ENCODE results near the gene PHETA2. TPM values are rescaled to one million over a fixed set of nuclear protein-coding genes. Genes with fewer than 3 reads are reported as not detected.

Gene PHETA2
- 6.2 TPM for total RNA-seq
- long read RNA-seq, transcript PHETA2-201 (3 exons, 2,335 nt): major isoform, 7 of 11 reads
- long read RNA-seq, partial matches to known transcripts: 1 of 11 reads
- long read RNA-seq, other reads (novel, unspliced or antisense): 3 of 11 reads

- DNase-seq (ENCODE audit: missing footprints): peak; percentile 80
- ATAC-seq: no peak
Measured at GRCh38 chr22:42074132-42074811, at the start of gene PHETA2. PHETA2 (plus strand) TSS chr22:42074248; CDS start chr22:42077294, 3,046 bp downstream.

GRCh38 chr22:42025421-42025820 lies 48.6 kb upstream of the PHETA2 start:
- ATAC-seq (no peak), DNase-seq (ENCODE audit: missing footprints) (no peak)
- intact Hi-C loops (cut with DNase I): no loop called here

More at GRCh38 chr22:42074132-42074811, at the start of gene PHETA2:
- intact Hi-C loops (cut with DNase I): no loop called here

GRCh38 chr22:42026705-42027104 lies 47.3 kb upstream of the PHETA2 start:
- intact Hi-C loops (cut with DNase I): no loop called here
- no peak for ATAC-seq
- DNase-seq (ENCODE audit: missing footprints): no peak

- intact Hi-C loops (cut with DNase I): no loop called here
- DNase-seq (ENCODE audit: missing footprints) (no peak), ATAC-seq (no peak)
Measured at GRCh38 chr22:42033263-42034181, 40.5 kb upstream of the PHETA2 start.

- ATAC-seq (no peak), DNase-seq (ENCODE audit: missing footprints) (no peak)
- intact Hi-C loops (cut with DNase I): no loop called here
Measured at GRCh38 chr22:42035256-42035655, 38.8 kb upstream of the PHETA2 start.

- ATAC-seq (no peak), DNase-seq (ENCODE audit: missing footprints) (no peak)
- intact Hi-C loops (cut with DNase I): no loop called here
Measured at GRCh38 chr22:42039271-42039670, 34.8 kb upstream of the PHETA2 start.

GRCh38 chr22:42041784-42042183 lies 32.3 kb upstream of the PHETA2 start:
- DNase-seq (ENCODE audit: missing footprints) (no peak), ATAC-seq (no peak)
- intact Hi-C loops (cut with DNase I): no loop called here

- ATAC-seq: no peak
- intact Hi-C loops (cut with DNase I): no loop called here
- no peak for DNase-seq (ENCODE audit: missing footprints)
Measured at GRCh38 chr22:42050641-42051180, 23.3 kb upstream of the PHETA2 start.

- ATAC-seq (no peak), DNase-seq (ENCODE audit: missing footprints) (no peak)
- intact Hi-C loops (cut with DNase I): no loop called here
Measured at GRCh38 chr22:42052765-42053164, 21.3 kb upstream of the PHETA2 start.

GRCh38 chr22:42056757-42057511 lies 17.1 kb upstream of the PHETA2 start:
- no peak for ATAC-seq
- intact Hi-C loops (cut with DNase I): no loop called here

GRCh38 chr22:42060489-42060888 lies 13.6 kb upstream of the PHETA2 start:
- DNase-seq (ENCODE audit: missing footprints) (no peak), ATAC-seq (no peak)
- intact Hi-C loops (cut with DNase I): no loop called here

More at GRCh38 chr22:42056757-42057511, 17.1 kb upstream of the PHETA2 start:
- DNase-seq (ENCODE audit: missing footprints): no peak

GRCh38 chr22:42061041-42061440 lies 13.0 kb upstream of the PHETA2 start:
- intact Hi-C loops (cut with DNase I): no loop called here

GRCh38 chr22:42062506-42063170 lies 11.4 kb upstream of the PHETA2 start:
- no peak for ATAC-seq
- intact Hi-C loops (cut with DNase I): no loop called here
- DNase-seq (ENCODE audit: missing footprints): no peak

More at GRCh38 chr22:42061041-42061440, 13.0 kb upstream of the PHETA2 start:
- no peak for ATAC-seq
- DNase-seq (ENCODE audit: missing footprints): no peak

- DNase-seq (ENCODE audit: missing footprints) (no peak), ATAC-seq (no peak)
- intact Hi-C loops (cut with DNase I): no loop called here
Measured at GRCh38 chr22:42064629-42065028, 9.4 kb upstream of the PHETA2 start.

GRCh38 chr22:42065438-42066125 lies 8.5 kb upstream of the PHETA2 start:
- intact Hi-C loops (cut with DNase I): no loop called here
- no peak for DNase-seq (ENCODE audit: missing footprints)
- ATAC-seq: no peak

GRCh38 chr22:42066126-42066761 lies 7.8 kb upstream of the PHETA2 start:
- DNase-seq (ENCODE audit: missing footprints) (no peak), ATAC-seq (no peak)
- intact Hi-C loops (cut with DNase I): no loop called here

GRCh38 chr22:42066937-42067336 lies 7.1 kb upstream of the PHETA2 start:
- no peak for DNase-seq (ENCODE audit: missing footprints)
- intact Hi-C loops (cut with DNase I): no loop called here
- no peak for ATAC-seq

Data from Right ventricle myocardium inferior (tissue), 1 donor.